Measurements from ENCODE around the gene OR4D1.
"Not testable (repeated sequence)": the region's sequence is repeated elsewhere in the genome, so short reads cannot be mapped to it uniquely, and the experiment has no call there.

The OR4D1 gene

GRCh38 chr17:58147930-58148434 is at the start of gene OR4D1:
Gene OR4D1, plus strand, starts transcription at chr17:58148384. Its CDS starts 6,770 bp downstream, at chr17:58155154.
- no peak for DNase-seq

GRCh38 chr17:58100506-58100905 is 47.7 kb upstream of the OR4D1 start:
- DNase-seq: no peak

GRCh38 chr17:58101898-58102297 is 46.3 kb upstream of the OR4D1 start:
- not testable (repeated sequence) for DNase-seq

- DNase-seq: no peak
Measured at GRCh38 chr17:58105093-58105492, 43.1 kb upstream of the OR4D1 start.

GRCh38 chr17:58107306-58107705 is 40.9 kb upstream of the OR4D1 start:
- no peak for DNase-seq

- DNase-seq: no peak
Measured at GRCh38 chr17:58109197-58109596, 39.0 kb upstream of the OR4D1 start.

DNA sequence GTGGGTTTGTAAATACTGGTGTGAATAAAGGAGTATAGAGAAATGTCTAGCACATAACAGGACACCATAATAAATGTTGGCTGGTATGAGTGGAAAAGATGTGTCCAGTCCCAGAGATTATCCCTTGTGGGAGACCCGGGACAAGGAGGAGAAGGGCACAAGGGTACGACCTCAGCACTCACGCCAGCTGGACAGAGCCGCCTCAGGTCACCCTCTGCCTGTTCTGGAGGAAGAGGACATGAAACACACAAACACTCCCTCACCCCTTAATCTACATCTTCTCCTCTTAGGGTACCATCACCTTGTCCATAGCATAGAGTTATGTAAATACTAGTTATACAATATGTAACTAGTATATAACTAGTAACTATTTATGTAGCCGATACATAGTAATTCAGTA is 38.2 kb upstream of the OR4D1 start:
- no peak for DNase-seq

DNA sequence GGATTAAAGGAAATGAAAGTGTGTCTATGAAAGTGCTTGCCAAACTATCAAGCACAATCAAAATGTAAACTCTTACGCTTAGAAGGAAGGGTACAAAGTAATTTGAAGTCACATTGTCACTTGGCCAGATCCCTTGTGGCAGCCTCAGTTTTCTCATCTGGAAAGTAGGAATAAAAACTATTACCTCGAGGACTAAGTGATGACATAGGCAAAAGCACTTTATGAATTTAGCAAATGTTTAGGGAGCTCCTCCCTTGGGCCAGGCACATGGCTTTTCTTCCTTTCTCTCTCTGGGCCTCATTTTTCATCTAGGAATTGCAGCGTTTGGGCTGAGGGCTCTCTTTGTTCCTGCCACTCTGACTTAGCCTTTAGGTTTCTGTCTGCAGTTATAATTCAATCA is 36.5 kb upstream of the OR4D1 start:
- no peak for DNase-seq

GRCh38 chr17:58112970-58113631 is 35.1 kb upstream of the OR4D1 start:
- DNase-seq: peak; percentile 58

GRCh38 chr17:58113947-58114346 is 34.2 kb upstream of the OR4D1 start:
- no peak for DNase-seq

GRCh38 chr17:58117382-58117781 is 30.8 kb upstream of the OR4D1 start:
- no peak for DNase-seq

- no peak for DNase-seq
Measured at GRCh38 chr17:58119491-58119890, 28.7 kb upstream of the OR4D1 start.

DNA sequence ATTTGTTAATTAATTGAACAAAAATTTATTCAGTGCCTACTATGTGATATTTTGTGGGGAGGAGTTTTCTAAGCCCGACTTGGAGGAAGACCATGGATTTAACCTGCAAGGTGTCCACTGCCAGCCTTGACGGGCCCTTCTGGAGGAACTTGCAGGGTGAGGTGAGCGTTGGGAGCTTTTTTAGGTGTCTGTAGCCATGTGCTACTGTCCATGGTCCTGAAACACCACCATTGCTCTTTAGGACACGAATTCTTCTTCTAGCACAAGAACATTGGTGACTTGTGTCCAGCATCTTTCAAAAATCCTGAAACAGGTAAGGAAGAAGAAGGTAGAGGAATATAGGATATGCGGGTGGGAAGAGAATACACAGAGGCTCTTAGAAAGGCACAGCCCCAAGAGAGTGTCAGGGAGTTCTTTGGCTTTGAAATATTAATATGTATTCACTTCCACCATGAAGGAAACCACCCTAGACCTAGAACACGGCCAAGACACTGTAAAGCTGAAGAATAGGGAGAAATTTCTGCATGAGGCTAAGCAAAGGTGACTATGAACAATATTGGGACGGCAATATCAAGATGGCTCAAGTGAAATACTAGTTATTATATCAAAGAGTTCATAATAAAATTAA is 27.9 kb upstream of the OR4D1 start:
- peak; percentile 56 for DNase-seq

- peak; percentile 31 for DNase-seq
Measured at GRCh38 chr17:58121925-58122324, 26.3 kb upstream of the OR4D1 start.

- no peak for DNase-seq
Measured at GRCh38 chr17:58127846-58128245, 20.3 kb upstream of the OR4D1 start.

DNA sequence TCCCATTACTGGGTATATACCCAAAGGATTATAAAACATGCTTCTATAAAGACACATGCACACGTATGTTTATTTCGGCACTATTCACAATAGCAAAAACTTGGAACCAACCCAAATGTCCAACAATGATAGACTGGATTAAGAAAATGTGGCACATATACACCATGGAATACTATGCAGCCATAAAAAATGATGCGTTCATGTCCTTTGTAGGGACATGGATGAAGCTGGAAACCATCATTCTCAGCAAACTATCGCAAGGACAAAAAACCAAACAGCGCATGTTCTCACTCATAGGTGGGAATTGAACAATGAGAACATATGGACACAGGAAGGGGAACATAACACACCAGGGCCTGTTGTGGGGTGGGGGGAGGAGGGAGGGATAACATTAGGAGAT is 15.5 kb upstream of the OR4D1 start:
- DNase-seq: not testable (repeated sequence)

- no peak for DNase-seq
Measured at GRCh38 chr17:58136669-58137279, 11.4 kb upstream of the OR4D1 start.

GRCh38 chr17:58141505-58141904 is 6.7 kb upstream of the OR4D1 start:
- no peak for DNase-seq

- not testable (repeated sequence) for DNase-seq
Measured at GRCh38 chr17:58143335-58143734, 4.8 kb upstream of the OR4D1 start.

GRCh38 chr17:58144801-58145200 is 3.4 kb upstream of the OR4D1 start:
- DNase-seq: no peak

DNA sequence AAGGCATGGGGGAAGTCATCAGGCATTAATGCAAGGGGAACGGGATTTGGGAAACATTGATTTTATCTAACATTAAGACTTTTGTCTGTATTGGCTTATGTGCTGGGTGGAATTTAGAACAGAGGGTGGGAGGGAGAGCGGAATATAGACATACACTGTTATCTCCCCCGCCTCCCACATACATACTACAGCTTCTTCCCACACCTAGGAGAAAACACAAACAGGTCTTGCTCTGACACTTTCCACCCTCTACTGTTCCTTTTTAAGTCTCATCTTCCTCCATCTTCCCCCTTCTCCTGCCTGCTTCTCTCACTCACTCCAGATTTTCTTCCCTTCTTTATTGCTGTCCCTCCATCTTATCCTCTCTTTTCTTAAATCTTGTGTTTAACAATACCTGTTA is 425 bp downstream of the OR4D1 start:
- DNase-seq: no peak

DNA sequence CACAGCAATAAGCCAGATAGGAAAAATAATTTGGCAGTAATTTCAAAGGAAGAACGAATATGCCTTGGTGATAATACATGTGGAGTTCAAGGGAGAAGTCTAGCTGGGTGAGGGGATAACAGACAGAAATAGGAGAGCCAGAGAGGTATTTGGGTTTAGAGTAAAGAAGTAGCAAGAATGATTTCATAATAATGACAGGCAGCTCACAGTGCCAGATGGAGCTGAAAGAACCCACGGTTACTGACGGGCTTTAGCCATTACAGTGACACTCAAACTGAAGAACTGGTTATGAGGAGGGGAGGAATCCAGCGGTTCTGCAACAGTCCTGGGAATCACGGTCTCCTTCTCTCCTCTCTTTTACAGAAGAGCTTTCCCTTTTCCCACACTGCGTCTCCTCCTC is 2.2 kb downstream of the OR4D1 start:
- DNase-seq: no peak

GRCh38 chr17:58153046-58153445 is 4.9 kb downstream of the OR4D1 start:
- no peak for DNase-seq

GRCh38 chr17:58153671-58154070 is 5.5 kb downstream of the OR4D1 start:
- DNase-seq: no peak
